HepG2 (cell line): ENCODE results near the gene FLAD1. TPM values are rescaled to one million over a fixed set of nuclear protein-coding genes. Genes with fewer than 3 reads are reported as not detected.
A peak's percentile ranks its signal among the peaks of the same experiment; 100 is the strongest.

Experiments used
- AKAP8 ChIP-seq: sonication (generic); formaldehyde crosslinking; IDR thresholded peaks from 2 replicates; pipeline ENCODE4 v1.5.1; 2020; ENCODE audit warnings: mild to moderate bottlenecking, missing genetic modification reagents
- CREB1 ChIP-seq, 2 experiments: fragments of 450-650 bp in 1 of 2; IDR thresholded peaks; 2 replicates each; pipeline ENCODE4 v1.6.1; 2016 to 2017; ENCODE audit warnings: control low read depth in 1 of 2, mild to moderate bottlenecking in 1 of 2, missing compliant biosample characterization in 1 of 2, missing genetic modification characterization in 1 of 2
- FOXA1 ChIP-seq, 2 experiments: fragments of 450-650 bp in 1 of 2; sonication (generic) in 1 of 2; formaldehyde crosslinking in 1 of 2; IDR thresholded peaks; 2 replicates each; pipeline versions ENCODE4 v1.4.0 to v1.6.1; 2016 to 2020; ENCODE audit warnings: missing genetic modification reagents in 1 of 2
- FOXC1 ChIP-seq: sonication (generic); formaldehyde crosslinking; IDR thresholded peaks from 2 replicates; pipeline ENCODE4 v1.8.0; 2022; ENCODE audit warnings: mild to moderate bottlenecking, missing genetic modification reagents, borderline replicate concordance
- FOXM1 ChIP-seq: sonication (generic); formaldehyde crosslinking; IDR thresholded peaks from 2 replicates; pipeline ENCODE4 v1.5.0; 2020; ENCODE audit warnings: missing genetic modification reagents
- KLF16 ChIP-seq, 2 experiments: sonication (generic) in 1 of 2; formaldehyde crosslinking in 1 of 2; IDR thresholded peaks; 2 replicates each; pipeline versions ENCODE4 v1.6.1 to v1.8.0; 2016 to 2023; ENCODE audit warnings: missing genetic modification reagents in 2 of 2, missing compliant biosample characterization in 1 of 2
- PAWR ChIP-seq: sonication (generic); formaldehyde crosslinking; IDR thresholded peaks from 2 replicates; pipeline ENCODE4 v1.4.0; 2020; ENCODE audit warnings: missing genetic modification reagents, mild to moderate bottlenecking, borderline replicate concordance
- PITX1 ChIP-seq: sonication (generic); formaldehyde crosslinking; IDR thresholded peaks from 2 replicates; pipeline ENCODE4 v1.5.1; 2020; ENCODE audit warnings: mild to moderate bottlenecking, missing genetic modification reagents
- SMAD3 ChIP-seq: sonication (generic); formaldehyde crosslinking; IDR thresholded peaks from 2 replicates; pipeline ENCODE4 v1.4.0; 2020; ENCODE audit warnings: missing genetic modification reagents
- TBX2 ChIP-seq: sonication (generic); formaldehyde crosslinking; IDR thresholded peaks from 2 replicates; pipeline ENCODE4 v1.5.0; 2020; ENCODE audit warnings: missing genetic modification reagents, mild to moderate bottlenecking, borderline replicate concordance
- THAP8 ChIP-seq: sonication (generic); formaldehyde crosslinking; IDR thresholded peaks from 2 replicates; pipeline ENCODE4 v1.5.1; 2020; ENCODE audit warnings: missing genetic modification reagents, mild to moderate bottlenecking, borderline replicate concordance
- ZGPAT ChIP-seq: IDR thresholded peaks from 2 replicates; pipeline ENCODE4 v1.6.1; 2016; ENCODE audit warnings: mild to moderate bottlenecking
- ZNF142 ChIP-seq: sonication (generic); formaldehyde crosslinking; IDR thresholded peaks from 2 replicates; pipeline ENCODE4 v1.4.0; 2020; ENCODE audit warnings: missing genetic modification reagents
- ZNF512B ChIP-seq: sonication (generic); formaldehyde crosslinking; IDR thresholded peaks from 2 replicates; pipeline ENCODE4 v1.5.1; 2020; ENCODE audit warnings: missing genetic modification reagents, mild to moderate bottlenecking, borderline replicate concordance
- ZNF776 ChIP-seq: sonication (generic); formaldehyde crosslinking; IDR thresholded peaks from 2 replicates; pipeline ENCODE4 v1.4.0; 2020; ENCODE audit warnings: mild to moderate bottlenecking, missing genetic modification reagents
- ZNF777 ChIP-seq: sonication (generic); formaldehyde crosslinking; IDR thresholded peaks from 2 replicates; pipeline ENCODE4 v1.4.0; 2020; ENCODE audit warnings: missing genetic modification reagents
- polyA plus RNA-seq, 8 experiments: library from polyadenylated mRNA; depleted of rRNA in 3 of 8; stranded (reverse) in 7 of 8; unstranded in 1 of 8; fragments of >200 nt; fragmentation: Illumina TruSeq in 4 of 8; extraction: Trizol in 4 of 8; gene quantifications; 2 replicates each; pipeline versions ENCODE4 v1.2.1 to v1.2.3, GENCODE V29; 2011 to 2016; ENCODE audit warnings: low read depth in 4 of 8, missing spikeins in 1 of 8, mixed read lengths in 1 of 8; ENCODE audit not compliant: insufficient read depth in 1 of 8
- total RNA-seq, 5 experiments: library from RNA; depleted of rRNA; stranded (reverse); fragments of >200 nt; fragmentation: Illumina TruSeq; extraction: Trizol; gene quantifications; 2 replicates each; pipeline ENCODE4 v1.2.3, GENCODE V29; 2016; ENCODE audit warnings: low read depth in 1 of 5

FLAD1 gene
- total and polyA plus RNA-seq, 2 of the 13 experiments (the other 11 are each of a cell fraction or from before 2014, with no cell fraction given), result 25.9 to 32.8 TPM

- TF ChIP-seq KLF16 (CRISPR knock-in tag; IDR thresholded peaks at IDR 0.05) (peak in 1 of 2 experiments; percentile 96; a peak in 2 of 4 replicates), ZNF142 (CRISPR knock-in tag) (no peak; the same call in 1 of the 2 replicates), FOXC1 (CRISPR knock-in tag) (peak; percentile 88), AKAP8 (CRISPR knock-in tag) (peak; percentile 97), ZNF777 (CRISPR knock-in tag) (peak; percentile 48), FOXM1 (no peak), ZNF512B (CRISPR knock-in tag) (0 out of 2 replicates have a peak, but pooled peaks have one; percentile 37), PITX1 (CRISPR knock-in tag) (peak; percentile 50; the same call in 1 of the 2 replicates), SMAD3 (CRISPR knock-in tag) (peak; percentile 70; the same call in 1 of the 2 replicates), TBX2 (CRISPR knock-in tag) (peak; percentile 90), FOXA1 (IDR thresholded peaks at IDR 0.05) (no peak), FOXA1 (CRISPR knock-in tag; IDR thresholded peaks at IDR 0.05) (peak; percentile 23; the same call in 1 of the 2 replicates), CREB1 (IDR thresholded peaks at IDR 0.05) (no peak), CREB1 (CRISPR knock-in tag; IDR thresholded peaks at IDR 0.05) (no peak), ZGPAT (CRISPR knock-in tag) (peak; percentile 98), PAWR (CRISPR knock-in tag) (no peak), ZNF776 (peak; percentile 86), THAP8 (CRISPR knock-in tag) (no peak; the same call in 1 of the 2 replicates)
Measured at GRCh38 chr1:155017041-155017945, 34.1 kb downstream of the FLAD1 start (continued).
